ENCODE data around the gene PDE4D. TPM values are rescaled to one million over a fixed set of nuclear protein-coding genes. Genes with fewer than 3 reads are reported as not detected.

The PDE4D gene
- total and polyA plus RNA-seq, 10 of the 15 experiments (the other 5 are each of a cell fraction or from before 2014, with no cell fraction given), result 0.87 to 4.1 (median 2.2) TPM

DNA sequence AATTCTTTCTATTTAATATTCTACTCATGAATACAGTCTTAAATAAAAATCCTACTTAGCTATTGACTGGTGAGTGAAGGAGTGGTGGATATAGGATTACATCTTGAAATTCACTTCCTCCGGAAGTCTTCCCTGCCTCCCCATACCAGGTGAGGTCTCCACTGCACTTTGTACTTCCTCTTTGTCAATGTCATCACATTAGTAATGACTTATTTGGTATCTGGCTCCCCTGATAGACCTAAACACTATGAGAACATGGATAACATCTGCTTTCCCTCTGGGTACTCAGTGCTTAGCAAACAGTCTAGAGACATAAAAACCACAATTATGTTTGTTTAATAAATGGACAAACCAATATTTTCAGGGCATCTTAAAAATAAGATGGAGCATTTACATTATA lies 532.1 kb downstream of the PDE4D start:
- SMC1A ChIA-PET (ENCODE audit: uncharacterized antibody, unreplicated experiment), result no interaction called here
- Histone ChIP-seq H3K9me3 (replicated peaks; ENCODE audit: control insufficient read depth, insufficient read depth, low read length) (no peaks in the 10 kb centered on the region), H3K9ac (ENCODE audit: control insufficient read depth, insufficient read depth, low read length) (no peak overlapping the region), H3K4me3 (no peak overlapping the region), H3K36me3 (ENCODE audit: control insufficient read depth in 2 of 2, insufficient read depth in 2 of 2, low read length in 1 of 2) (no peaks in the 10 kb centered on the region), H3K27ac (ENCODE audit: control insufficient read depth, insufficient read depth) (no peak overlapping the region), H3K79me2 (ENCODE audit: control insufficient read depth, insufficient read depth, low read length) (no peaks in the 10 kb centered on the region), H3K4me2 (ENCODE audit: control insufficient read depth, insufficient read depth) (no peak overlapping the region), H3K27me3 (replicated peaks in 1 of 2; ENCODE audit: control insufficient read depth in 2 of 2, insufficient read depth in 2 of 2, low read length in 1 of 2) (no peaks in the 10 kb centered on the region; a peak in 2 of 4 replicates), H2AFZ (ENCODE audit: control insufficient read depth, low read depth, low read length) (no peak overlapping the region), H4K20me1 (ENCODE audit: control insufficient read depth, insufficient read depth) (no peaks in the 10 kb centered on the region), H3K4me1 (ENCODE audit: control insufficient read depth, insufficient read depth, low read length) (no peaks in the 10 kb centered on the region)
- no peak for ATAC-seq
- CTCF ChIA-PET, result interaction anchor here (0.6 to 0.7 kb wide), 2 partner anchors 13 to 19 kb away, joined by 3 to 5 read pairs; no protein-coding TSS in a partner anchor
- POLR2A ChIA-PET, result no interaction called here
- intact Hi-C loops (cut with micrococcal nuclease; ENCODE audit: unreplicated experiment) (no loop called here), in situ Hi-C loops (cut with MboI) (no loop called here)
- no peak for FAIRE-seq
- RAD21 ChIA-PET (ENCODE audit: unreplicated experiment), result no interaction called here
- no TSS peak for BruUV-seq (replicated peaks)
- 86% methylated on average over 1 of the region's 1 CpG for WGBS (ENCODE audit: insufficient coverage, insufficient replicate concordance, low lambda C conversion rate, missing lambda C conversion rate)
- no peak for TF ChIP-seq MYB (IDR thresholded peaks at IDR 0.05; ENCODE audit: borderline replicate concordance, low read depth, low read length)
- no peak for TF ChIP-seq NFXL1 (IDR thresholded peaks at IDR 0.05; ENCODE audit: borderline replicate concordance)
- TF ChIP-seq, protein P1, sequence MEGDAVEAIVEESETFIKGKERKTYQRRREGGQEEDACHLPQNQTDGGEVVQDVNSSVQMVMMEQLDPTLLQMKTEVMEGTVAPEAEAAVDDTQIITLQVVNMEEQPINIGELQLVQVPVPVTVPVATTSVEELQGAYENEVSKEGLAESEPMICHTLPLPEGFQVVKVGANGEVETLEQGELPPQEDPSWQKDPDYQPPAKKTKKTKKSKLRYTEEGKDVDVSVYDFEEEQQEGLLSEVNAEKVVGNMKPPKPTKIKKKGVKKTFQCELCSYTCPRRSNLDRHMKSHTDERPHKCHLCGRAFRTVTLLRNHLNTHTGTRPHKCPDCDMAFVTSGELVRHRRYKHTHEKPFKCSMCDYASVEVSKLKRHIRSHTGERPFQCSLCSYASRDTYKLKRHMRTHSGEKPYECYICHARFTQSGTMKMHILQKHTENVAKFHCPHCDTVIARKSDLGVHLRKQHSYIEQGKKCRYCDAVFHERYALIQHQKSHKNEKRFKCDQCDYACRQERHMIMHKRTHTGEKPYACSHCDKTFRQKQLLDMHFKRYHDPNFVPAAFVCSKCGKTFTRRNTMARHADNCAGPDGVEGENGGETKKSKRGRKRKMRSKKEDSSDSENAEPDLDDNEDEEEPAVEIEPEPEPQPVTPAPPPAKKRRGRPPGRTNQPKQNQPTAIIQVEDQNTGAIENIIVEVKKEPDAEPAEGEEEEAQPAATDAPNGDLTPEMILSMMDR (IDR thresholded peaks at IDR 0.05 in 2 of 3, conservative IDR thresholded peaks at IDR 0.05 in 1 of 3; ENCODE audit: control insufficient read depth in 2 of 3, extremely low read depth in 1 of 3, insufficient read depth in 1 of 3, low read depth in 3 of 3, low read length in 3 of 3), result no peak
- no peak for TF ChIP-seq NFYA (IDR thresholded peaks at IDR 0.05; ENCODE audit: borderline replicate concordance, low read depth, low read length)
- TF ChIP-seq ZBED1 (IDR thresholded peaks at IDR 0.05; ENCODE audit: borderline replicate concordance), result no peak
- TF ChIP-seq ASH2L (IDR thresholded peaks at IDR 0.05; ENCODE audit: borderline replicate concordance, low read depth), result no peak
- TF ChIP-seq IRF4 (IDR thresholded peaks at IDR 0.05; ENCODE audit: low read depth, low read length), result no peak
- no peak for TF ChIP-seq FOS (IDR thresholded peaks at IDR 0.05; ENCODE audit: borderline replicate concordance, extremely low read depth, insufficient read length)
- TF ChIP-seq, protein P2, sequence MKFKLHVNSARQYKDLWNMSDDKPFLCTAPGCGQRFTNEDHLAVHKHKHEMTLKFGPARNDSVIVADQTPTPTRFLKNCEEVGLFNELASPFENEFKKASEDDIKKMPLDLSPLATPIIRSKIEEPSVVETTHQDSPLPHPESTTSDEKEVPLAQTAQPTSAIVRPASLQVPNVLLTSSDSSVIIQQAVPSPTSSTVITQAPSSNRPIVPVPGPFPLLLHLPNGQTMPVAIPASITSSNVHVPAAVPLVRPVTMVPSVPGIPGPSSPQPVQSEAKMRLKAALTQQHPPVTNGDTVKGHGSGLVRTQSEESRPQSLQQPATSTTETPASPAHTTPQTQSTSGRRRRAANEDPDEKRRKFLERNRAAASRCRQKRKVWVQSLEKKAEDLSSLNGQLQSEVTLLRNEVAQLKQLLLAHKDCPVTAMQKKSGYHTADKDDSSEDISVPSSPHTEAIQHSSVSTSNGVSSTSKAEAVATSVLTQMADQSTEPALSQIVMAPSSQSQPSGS (IDR thresholded peaks at IDR 0.05; ENCODE audit: low read length), result no peak
- no peak for TF ChIP-seq SMAD5 (IDR thresholded peaks at IDR 0.05; ENCODE audit: low read depth)
- TF ChIP-seq, protein P3, sequence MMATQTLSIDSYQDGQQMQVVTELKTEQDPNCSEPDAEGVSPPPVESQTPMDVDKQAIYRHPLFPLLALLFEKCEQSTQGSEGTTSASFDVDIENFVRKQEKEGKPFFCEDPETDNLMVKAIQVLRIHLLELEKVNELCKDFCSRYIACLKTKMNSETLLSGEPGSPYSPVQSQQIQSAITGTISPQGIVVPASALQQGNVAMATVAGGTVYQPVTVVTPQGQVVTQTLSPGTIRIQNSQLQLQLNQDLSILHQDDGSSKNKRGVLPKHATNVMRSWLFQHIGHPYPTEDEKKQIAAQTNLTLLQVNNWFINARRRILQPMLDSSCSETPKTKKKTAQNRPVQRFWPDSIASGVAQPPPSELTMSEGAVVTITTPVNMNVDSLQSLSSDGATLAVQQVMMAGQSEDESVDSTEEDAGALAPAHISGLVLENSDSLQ (IDR thresholded peaks at IDR 0.05), result no peak
- TF ChIP-seq BCL11A (IDR thresholded peaks at IDR 0.05; ENCODE audit: low read depth, low read length), result no peak
- TF ChIP-seq LARP7 (IDR thresholded peaks at IDR 0.05), result no peak
- TF ChIP-seq, protein P4, sequence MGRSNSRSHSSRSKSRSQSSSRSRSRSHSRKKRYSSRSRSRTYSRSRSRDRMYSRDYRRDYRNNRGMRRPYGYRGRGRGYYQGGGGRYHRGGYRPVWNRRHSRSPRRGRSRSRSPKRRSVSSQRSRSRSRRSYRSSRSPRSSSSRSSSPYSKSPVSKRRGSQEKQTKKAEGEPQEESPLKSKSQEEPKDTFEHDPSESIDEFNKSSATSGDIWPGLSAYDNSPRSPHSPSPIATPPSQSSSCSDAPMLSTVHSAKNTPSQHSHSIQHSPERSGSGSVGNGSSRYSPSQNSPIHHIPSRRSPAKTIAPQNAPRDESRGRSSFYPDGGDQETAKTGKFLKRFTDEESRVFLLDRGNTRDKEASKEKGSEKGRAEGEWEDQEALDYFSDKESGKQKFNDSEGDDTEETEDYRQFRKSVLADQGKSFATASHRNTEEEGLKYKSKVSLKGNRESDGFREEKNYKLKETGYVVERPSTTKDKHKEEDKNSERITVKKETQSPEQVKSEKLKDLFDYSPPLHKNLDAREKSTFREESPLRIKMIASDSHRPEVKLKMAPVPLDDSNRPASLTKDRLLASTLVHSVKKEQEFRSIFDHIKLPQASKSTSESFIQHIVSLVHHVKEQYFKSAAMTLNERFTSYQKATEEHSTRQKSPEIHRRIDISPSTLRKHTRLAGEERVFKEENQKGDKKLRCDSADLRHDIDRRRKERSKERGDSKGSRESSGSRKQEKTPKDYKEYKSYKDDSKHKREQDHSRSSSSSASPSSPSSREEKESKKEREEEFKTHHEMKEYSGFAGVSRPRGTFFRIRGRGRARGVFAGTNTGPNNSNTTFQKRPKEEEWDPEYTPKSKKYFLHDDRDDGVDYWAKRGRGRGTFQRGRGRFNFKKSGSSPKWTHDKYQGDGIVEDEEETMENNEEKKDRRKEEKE (IDR thresholded peaks at IDR 0.05), result no peak
- no peak for TF ChIP-seq POLR2A (IDR thresholded peaks at IDR 0.05; ENCODE audit: low read depth, low read length)
- TF ChIP-seq EED (IDR thresholded peaks at IDR 0.05; ENCODE audit: low read depth), result no peak
- TF ChIP-seq BHLHE40 (IDR thresholded peaks at IDR 0.05; ENCODE audit: borderline replicate concordance in 1 of 2, low read depth in 2 of 2, low read length in 1 of 2), result no peak
- TF ChIP-seq ZNF217 (IDR thresholded peaks at IDR 0.05), result no peak
- TF ChIP-seq PML (IDR thresholded peaks at IDR 0.05; ENCODE audit: low read length), result no peak
- TF ChIP-seq SIX5 (IDR thresholded peaks at IDR 0.05; ENCODE audit: low read depth, low read length, severe bottlenecking), result no peak
- DNase-seq (ENCODE audit: low read depth, low spot score), result no peak

Measured in GM12878 (cell line).